NCI-H2227 (cell line): ENCODE data around the gene TOGARAM2.

Experiments
- DNase-seq: peaks from one replicate; lab custom pipeline; 2025; ENCODE audit not compliant: unreplicated experiment; lab: John Stamatoyannopoulos, UW

The TOGARAM2 gene

GRCh38 chr2:29017716-29018435 lies 36.8 kb downstream of the TOGARAM2 start:
- no peak for DNase-seq

DNA sequence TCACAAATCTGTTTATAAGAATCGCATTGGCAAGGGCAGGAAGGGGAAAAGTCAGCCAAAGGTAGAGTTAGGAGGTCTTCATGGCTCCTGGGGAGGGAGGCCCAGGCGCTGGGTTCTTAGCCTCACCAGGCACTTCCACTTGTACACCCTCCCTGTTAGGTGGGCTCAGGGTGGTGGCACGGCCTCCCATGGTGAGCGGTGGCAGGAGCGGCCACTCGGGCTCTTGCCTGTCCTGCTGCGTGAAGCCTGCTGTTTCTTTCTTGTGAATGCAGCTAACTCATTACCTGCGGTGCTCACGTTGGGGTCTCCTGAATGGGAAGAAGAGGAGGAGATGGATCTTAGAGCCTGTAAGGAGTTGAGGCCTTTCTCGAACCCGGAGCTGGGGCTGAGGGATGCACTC lies 40.8 kb downstream of the TOGARAM2 start:
- no peak for DNase-seq

DNA sequence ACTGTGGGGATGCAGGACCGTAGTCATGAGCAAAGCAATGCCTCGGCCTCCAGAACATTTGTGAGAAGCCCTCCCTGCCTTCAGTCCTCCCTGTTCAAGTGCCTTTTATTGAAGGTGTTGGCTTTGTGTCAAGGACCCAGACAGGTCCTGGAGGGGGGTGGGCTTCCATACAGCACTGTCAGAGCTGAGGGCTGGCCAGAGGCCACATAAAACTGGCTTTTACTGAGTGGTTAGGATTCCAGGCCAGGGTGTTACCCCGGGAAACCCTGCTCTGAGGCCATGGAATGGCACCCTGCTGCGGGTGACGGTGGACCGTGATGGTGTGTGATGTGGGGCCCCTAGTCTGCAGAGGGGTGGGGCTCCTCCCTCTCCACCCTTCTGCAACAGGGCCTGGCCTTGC lies 41.6 kb downstream of the TOGARAM2 start:
- DNase-seq, result peak; percentile 34

- DNase-seq, result no peak
Observed at GRCh38 chr2:29023188-29023587, 42.1 kb downstream of the TOGARAM2 start.

- DNase-seq, result peak; percentile 68
Observed at GRCh38 chr2:29024882-29025430, 43.9 kb downstream of the TOGARAM2 start.

- DNase-seq, result no peak
Observed at GRCh38 chr2:29025711-29026110, 44.6 kb downstream of the TOGARAM2 start.

GRCh38 chr2:29031046-29031445 lies 49.9 kb downstream of the TOGARAM2 start:
- no peak for DNase-seq

DNA sequence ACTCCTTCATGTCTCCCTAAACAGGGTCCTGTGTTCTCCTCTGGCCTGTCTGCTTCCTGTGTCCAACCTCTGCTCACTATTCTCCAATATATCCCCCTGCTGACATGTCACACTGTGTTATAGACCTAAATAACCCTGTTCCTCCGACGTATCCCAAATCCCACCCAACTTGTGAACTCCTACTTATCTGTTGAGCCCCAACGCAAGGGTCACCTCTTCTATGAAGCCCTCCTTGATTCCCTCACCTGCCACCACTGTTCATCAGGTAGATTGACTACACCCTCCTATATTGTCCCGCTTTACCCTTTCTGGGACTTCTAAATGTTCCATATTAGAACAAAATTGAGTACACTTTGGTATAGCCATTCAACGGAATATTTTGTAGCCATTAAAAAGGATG lies 51.1 kb downstream of the TOGARAM2 start:
- DNase-seq, result no peak

DNA sequence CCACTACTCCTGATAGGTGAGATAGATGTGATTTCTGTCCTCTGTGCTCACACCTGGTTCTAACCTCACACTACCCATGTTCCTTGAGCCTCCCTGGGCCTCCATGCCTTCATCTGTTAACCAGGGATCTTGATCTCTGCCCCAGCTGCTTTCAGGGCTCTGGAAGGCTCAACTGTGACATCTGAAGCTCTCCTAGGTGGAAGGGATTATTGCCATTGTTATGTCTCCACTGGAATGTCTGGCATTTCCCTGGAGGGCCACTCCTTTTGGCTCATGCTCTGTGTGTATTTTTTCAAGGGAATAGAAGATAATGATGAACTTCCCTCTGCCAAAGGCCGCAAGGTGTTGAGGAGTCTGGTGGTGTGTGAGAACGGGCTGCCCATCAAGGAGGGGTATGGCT lies 52.1 kb downstream of the TOGARAM2 start:
- DNase-seq, result no peak

GRCh38 chr2:29033656-29034055 lies 52.6 kb downstream of the TOGARAM2 start:
- DNase-seq, result no peak

- DNase-seq, result no peak
Observed at GRCh38 chr2:29035016-29035745, 54.1 kb downstream of the TOGARAM2 start.

DNA sequence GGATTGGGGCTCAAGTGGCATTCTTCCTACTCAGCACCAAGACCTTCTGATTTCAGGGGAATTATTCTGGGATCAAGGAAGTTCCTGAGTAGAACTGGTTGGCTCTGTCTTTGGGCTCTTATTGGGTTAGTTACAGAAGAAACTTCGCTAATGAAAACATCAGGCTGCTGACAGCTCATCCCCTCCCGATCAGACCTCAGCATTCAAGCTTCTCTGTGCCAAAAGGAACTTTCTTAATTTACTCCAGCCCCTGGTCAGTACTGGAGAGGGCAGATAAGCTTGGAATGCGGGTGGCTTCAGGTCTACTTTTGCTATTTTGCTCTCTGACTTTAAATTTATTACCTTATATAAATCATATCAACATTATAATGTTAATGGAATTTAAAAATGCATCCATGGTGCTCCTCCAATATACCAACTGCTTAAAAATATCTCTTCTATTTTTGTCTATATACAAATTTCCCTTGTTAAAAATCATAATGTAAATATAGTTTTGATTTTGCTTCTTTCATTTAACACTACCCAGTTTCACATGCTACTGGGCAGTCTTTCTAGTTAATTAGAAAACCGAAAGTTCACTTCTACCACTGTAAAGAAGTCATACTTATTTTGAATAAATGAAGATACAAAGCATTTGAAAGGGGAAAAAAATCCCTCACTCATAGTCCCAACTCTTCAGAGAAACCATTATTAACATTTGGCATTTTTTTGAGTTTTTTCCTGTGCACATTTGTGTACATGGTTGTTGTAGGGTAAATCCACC lies 58.8 kb downstream of the TOGARAM2 start:
- DNase-seq, result no peak

DNA sequence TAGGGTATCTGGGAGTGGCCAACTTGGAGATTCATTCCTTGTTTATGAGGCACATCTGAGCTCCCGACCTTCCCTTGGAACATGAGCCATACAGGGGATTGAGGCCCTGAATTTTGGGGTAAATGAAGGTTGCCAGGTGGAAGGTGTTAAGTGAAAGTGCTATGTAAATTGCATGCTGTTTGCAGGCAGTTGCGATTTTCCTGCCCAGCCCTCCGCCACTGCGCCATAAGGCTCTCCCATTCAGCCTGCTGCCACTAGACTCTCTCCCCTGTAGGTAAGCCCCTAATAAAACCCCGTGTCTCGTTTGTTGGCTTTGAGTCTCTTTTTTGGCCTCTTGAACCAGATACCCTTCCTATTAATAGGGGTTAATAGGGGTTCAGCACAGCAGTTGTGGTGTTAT lies 59.5 kb downstream of the TOGARAM2 start:
- no peak for DNase-seq

- no peak for DNase-seq
Observed at GRCh38 chr2:29041161-29041660, 60.1 kb downstream of the TOGARAM2 start.

DNA sequence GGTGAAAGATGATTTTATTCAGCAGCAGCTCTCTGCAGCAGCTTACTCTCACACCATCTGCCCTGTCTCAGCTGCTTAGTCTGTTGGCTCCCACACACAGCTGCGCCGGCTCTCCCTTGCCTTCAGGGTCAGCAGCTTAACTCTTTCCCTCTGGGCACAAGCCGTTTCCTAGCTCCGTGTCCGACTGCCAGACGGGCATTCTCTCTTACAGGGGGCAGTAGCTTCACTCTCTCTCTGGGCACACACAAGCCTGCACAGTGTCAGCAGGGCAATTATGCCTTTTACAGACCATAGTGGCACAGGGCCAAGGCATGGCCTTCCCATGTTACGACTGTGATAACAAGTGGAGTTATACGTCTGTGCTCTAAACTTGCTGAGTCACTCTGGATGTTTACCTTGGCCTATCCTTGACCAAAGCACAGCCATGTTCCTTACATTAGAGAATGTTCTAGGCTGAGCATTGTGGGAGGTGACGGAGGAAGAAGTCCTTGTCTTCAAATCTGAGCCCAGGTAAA lies 61.5 kb downstream of the TOGARAM2 start:
- DNase-seq, result peak; percentile 63

- no peak for DNase-seq
Observed at GRCh38 chr2:29044459-29044858, 63.4 kb downstream of the TOGARAM2 start.

DNA sequence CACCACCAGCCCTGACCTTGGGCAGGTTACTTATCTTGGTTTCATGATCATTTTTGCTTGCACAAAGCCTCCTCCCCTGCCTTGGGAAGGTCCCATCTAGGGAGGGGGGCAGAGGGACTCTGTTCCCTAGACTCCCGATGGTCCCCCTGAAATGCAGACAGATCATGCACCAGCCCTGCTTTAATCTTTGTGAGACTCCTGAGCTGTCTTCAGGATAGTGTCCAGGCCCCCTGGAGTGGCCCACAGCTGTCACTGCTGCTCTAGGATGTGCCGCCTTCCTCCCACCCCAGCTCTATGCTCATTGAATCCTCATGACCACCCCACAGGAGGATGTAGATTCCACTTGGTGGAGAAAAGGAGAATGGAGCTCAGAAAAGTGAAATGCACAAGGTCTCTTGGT lies 65.2 kb downstream of the TOGARAM2 start:
- no peak for DNase-seq

DNA sequence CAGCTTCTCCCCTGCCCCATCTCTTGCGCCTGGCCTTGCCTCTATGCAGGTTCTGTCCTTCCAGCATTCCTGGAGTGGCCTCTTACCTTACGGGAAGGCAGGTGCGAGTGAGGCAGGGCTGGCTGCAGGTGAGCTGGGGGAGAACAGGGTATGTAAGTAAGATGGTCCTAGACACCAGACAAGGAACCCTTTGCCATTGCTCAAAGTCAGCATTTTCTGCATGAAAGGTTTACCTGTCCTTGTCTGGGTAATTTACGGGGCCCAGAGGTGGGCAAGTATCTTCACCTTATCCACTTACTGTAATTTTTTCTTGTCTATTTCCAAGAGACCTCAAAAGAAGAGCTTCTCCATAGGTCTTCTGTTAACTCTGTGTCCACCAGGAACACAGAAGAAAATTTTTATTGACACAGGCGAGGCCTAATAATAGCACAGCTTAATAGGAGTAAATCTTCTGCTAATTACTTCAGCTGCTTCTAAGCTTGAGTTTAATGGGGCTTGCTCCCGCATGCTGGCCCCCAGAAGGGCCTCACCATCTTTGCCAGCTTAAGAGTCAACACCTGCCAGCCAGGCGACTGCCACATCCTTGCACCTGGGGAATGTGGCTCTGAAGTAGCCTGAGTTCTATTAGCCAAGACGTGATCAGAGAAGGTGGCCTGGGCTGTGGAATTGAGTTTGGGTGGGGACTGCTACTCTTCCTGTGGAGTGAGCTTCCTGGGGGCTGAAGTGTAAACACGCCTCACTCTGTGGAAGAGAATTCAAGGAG lies 66.2 kb downstream of the TOGARAM2 start:
- no peak for DNase-seq

GRCh38 chr2:29050591-29050990 lies 69.5 kb downstream of the TOGARAM2 start:
- DNase-seq, result no peak

- no peak for DNase-seq
Observed at GRCh38 chr2:29051730-29052129, 70.6 kb downstream of the TOGARAM2 start.
